Ishikawa (cell line): ENCODE data around the gene SPIN2B.

Experiments
- CEBPB ChIP-seq: IDR thresholded peaks from 2 replicates; pipeline ENCODE4 v1.6.1; 2012
- CREB1 ChIP-seq: IDR thresholded peaks from 2 replicates; pipeline ENCODE4 v1.6.1; 2012; ENCODE audit warnings: low read depth
- EGR1 ChIP-seq: IDR thresholded peaks from 2 replicates; pipeline ENCODE4 v1.6.1; 2012
- EP300 ChIP-seq: IDR thresholded peaks from 2 replicates; pipeline ENCODE4 v1.6.1; 2012; ENCODE audit warnings: borderline replicate concordance
- FOXM1 ChIP-seq: IDR thresholded peaks from 2 replicates; pipeline ENCODE4 v1.6.1; 2012; ENCODE audit warnings: low read depth, borderline replicate concordance
- MAX ChIP-seq: IDR thresholded peaks from 2 replicates; pipeline ENCODE4 v1.6.1; 2012
- NFIC ChIP-seq: IDR thresholded peaks from 2 replicates; pipeline ENCODE4 v1.6.1; 2012
- RAD21 ChIP-seq: IDR thresholded peaks from 2 replicates; pipeline ENCODE4 v1.6.1; 2012; ENCODE audit warnings: low read depth
- TAF1 ChIP-seq: IDR thresholded peaks from 2 replicates; pipeline ENCODE4 v1.6.1; 2012; ENCODE audit warnings: low read depth, mild to moderate bottlenecking
- TCF12 ChIP-seq: IDR thresholded peaks from 2 replicates; pipeline ENCODE4 v1.6.1; 2012; ENCODE audit warnings: low read depth
- TEAD4 ChIP-seq: IDR thresholded peaks from 2 replicates; pipeline ENCODE4 v1.6.1; 2012
- YY1 ChIP-seq: IDR thresholded peaks from 2 replicates; pipeline ENCODE4 v1.6.1; 2012; ENCODE audit warnings: low read depth
- ZBTB7A ChIP-seq: IDR thresholded peaks from 2 replicates; pipeline ENCODE4 v1.6.1; 2012; ENCODE audit warnings: low read depth
- TF ChIP-seq, protein P1 (sequence below): IDR thresholded peaks from 2 replicates; pipeline ENCODE4 v1.6.1; 2012; ENCODE audit warnings: low read depth, mild to moderate bottlenecking
- TF ChIP-seq, protein P2 (sequence below): IDR thresholded peaks from 2 replicates; pipeline ENCODE4 v1.6.1; 2012

Gene SPIN2B

DNA sequence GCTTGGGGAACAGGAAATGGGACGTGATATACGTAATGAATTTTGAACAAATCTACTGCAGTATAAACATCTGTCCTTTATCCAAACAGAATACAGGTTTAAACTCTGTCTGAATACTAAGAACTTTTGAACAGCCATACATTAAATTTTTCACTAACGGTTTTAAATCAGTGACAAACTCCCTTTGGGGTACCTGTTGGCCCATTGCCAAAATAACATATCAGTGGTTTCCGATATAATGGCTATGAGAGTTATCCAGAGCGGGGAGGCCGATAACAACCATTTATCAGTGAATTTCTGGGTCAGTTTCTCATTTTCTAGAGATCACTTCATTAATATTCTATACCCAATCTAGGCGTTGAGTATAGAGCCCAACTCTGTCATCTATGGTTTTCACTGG is 10.7 kb upstream of the SPIN2B start:
- TF ChIP-seq EGR1 (no peak), YY1 (no peak), ZBTB7A (no peak), EP300 (no peak), FOXM1 (no peak), CEBPB (no peak), MAX (no peak), TEAD4 (no peak), RAD21 (no peak), TCF12 (no peak), TAF1 (no peak), CREB1 (no peak), NFIC (no peak)
- TF ChIP-seq, protein P1, sequence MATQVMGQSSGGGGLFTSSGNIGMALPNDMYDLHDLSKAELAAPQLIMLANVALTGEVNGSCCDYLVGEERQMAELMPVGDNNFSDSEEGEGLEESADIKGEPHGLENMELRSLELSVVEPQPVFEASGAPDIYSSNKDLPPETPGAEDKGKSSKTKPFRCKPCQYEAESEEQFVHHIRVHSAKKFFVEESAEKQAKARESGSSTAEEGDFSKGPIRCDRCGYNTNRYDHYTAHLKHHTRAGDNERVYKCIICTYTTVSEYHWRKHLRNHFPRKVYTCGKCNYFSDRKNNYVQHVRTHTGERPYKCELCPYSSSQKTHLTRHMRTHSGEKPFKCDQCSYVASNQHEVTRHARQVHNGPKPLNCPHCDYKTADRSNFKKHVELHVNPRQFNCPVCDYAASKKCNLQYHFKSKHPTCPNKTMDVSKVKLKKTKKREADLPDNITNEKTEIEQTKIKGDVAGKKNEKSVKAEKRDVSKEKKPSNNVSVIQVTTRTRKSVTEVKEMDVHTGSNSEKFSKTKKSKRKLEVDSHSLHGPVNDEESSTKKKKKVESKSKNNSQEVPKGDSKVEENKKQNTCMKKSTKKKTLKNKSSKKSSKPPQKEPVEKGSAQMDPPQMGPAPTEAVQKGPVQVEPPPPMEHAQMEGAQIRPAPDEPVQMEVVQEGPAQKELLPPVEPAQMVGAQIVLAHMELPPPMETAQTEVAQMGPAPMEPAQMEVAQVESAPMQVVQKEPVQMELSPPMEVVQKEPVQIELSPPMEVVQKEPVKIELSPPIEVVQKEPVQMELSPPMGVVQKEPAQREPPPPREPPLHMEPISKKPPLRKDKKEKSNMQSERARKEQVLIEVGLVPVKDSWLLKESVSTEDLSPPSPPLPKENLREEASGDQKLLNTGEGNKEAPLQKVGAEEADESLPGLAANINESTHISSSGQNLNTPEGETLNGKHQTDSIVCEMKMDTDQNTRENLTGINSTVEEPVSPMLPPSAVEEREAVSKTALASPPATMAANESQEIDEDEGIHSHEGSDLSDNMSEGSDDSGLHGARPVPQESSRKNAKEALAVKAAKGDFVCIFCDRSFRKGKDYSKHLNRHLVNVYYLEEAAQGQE = no peak
- TF ChIP-seq, protein P2, sequence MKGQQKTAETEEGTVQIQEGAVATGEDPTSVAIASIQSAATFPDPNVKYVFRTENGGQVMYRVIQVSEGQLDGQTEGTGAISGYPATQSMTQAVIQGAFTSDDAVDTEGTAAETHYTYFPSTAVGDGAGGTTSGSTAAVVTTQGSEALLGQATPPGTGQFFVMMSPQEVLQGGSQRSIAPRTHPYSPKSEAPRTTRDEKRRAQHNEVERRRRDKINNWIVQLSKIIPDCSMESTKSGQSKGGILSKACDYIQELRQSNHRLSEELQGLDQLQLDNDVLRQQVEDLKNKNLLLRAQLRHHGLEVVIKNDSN = no peak

DNA sequence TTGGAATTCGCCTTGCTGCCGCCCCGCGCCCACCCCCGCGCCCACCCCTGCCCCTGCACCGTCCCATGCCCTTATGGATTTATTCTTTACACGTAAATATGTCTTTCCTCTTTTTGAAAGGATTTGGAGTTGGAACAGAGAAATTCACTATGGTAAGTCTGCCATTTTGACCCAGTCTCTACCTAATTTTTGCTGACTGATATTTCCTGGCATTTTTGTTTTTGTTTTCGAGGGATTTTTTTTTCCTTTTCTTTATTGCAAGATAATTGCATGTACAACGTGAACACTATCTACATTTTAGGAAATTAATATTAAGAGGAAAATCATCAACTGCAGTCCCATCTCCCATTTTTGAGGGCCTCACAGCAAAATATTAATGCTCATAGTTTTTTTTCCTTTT is 468 bp upstream of the SPIN2B start:
- TF ChIP-seq CREB1 (no peak), YY1 (no peak), CEBPB (no peak), TAF1 (no peak), ZBTB7A (no peak), RAD21 (no peak), NFIC (no peak)
- TF ChIP-seq, protein P2 = no peak
- TF ChIP-seq, protein P1 = no peak

GRCh38 chrX:57119416-57119815 is 1.9 kb downstream of the SPIN2B start:
- TF ChIP-seq YY1 (no peak), TCF12 (no peak), RAD21 (no peak), FOXM1 (no peak), CEBPB (no peak), EP300 (no peak)
- TF ChIP-seq, protein P1 = no peak

DNA sequence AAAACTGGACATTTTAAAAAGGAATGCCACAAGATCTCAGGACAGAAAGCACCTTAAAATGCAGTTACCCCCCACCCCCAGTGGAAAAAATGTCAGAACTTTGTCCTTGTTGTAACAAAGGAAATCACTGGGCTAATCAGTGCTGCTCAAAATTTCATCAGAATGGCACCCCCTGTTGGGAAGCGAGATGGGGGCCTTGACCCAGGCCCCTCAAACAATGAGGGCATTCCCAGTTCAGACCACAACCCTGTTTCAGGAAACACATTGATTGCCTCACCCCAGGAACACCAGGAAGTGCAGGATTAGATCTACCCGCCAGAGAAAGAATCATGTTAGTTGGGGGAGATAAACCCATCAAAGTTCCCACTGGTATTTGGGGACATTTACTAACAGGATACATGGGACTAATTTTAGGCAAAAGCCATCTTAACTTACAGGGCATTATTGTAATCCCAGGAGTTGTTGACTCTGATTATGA is 16.4 kb downstream of the SPIN2B start:
- TF ChIP-seq TEAD4 (no peak), RAD21 (no peak), TAF1 (no peak), FOXM1 (no peak), MAX (no peak), EGR1 (no peak), TCF12 (no peak), NFIC (no peak), CEBPB (no peak), ZBTB7A (no peak), YY1 (no peak), EP300 (no peak), CREB1 (no peak)
- TF ChIP-seq, protein P2 = no peak
- TF ChIP-seq, protein P1 = no peak
